IMR-90 (cell line): ENCODE data around the gene GNA14. TPM values are rescaled to one million over a fixed set of nuclear protein-coding genes. Genes with fewer than 3 reads are reported as not detected.

Source experiments
- ATAC-seq: fragments of 200-7000 bp; cut with Tn5 transposase; 2 replicates; pipeline ENCODE4 v1.9.1; 2020; ENCODE audit warnings: low read depth, mild to moderate bottlenecking, moderate library complexity
- BruUV-seq: library from RNA; stranded (reverse); fragments of 400-500 nt; replicated peaks from 2 replicates; lab custom pipeline; 2021; lab: Mats Ljungman, UMichigan
- CTCF ChIA-PET: fragments of 300-600 bp; formaldehyde crosslinking; extraction: SDS; loops from one replicate; lab custom pipeline; 2021; ENCODE audit warnings: antibody characterized with exemption; lab: Yijun Ruan, JAX
- POLR2A ChIA-PET: fragments of 300-600 bp; sonication (Branson Sonifier 250); formaldehyde crosslinking; loops from one replicate; lab custom pipeline; 2022; ENCODE audit warnings: antibody characterized with exemption; ENCODE audit not compliant: unreplicated experiment; lab: Charles Lee
- DNase-seq: peaks from one replicate; pipeline ENCODE4 v3.0.0; 2013
- H2AFZ ChIP-seq: replicated peaks from 2 replicates; pipeline ENCODE3; 2013; ENCODE audit warnings: low read length, mild to moderate bottlenecking; ENCODE audit not compliant: poor library complexity
- H2AK5ac ChIP-seq: 2 replicates; pipeline ENCODE4 v1.6.1; 2013; ENCODE audit warnings: low read depth, low read length, inconsistent platforms
- H2AK9ac ChIP-seq: replicated peaks from 2 replicates; pipeline ENCODE3; 2013; ENCODE audit warnings: mild to moderate bottlenecking, low read depth, low read length, moderate library complexity; ENCODE audit not compliant: poor library complexity
- H2BK120ac ChIP-seq: 2 replicates; pipeline ENCODE4 v1.6.1; 2013; ENCODE audit warnings: low read depth, low read length, inconsistent platforms
- H2BK15ac ChIP-seq: 3 replicates; pipeline ENCODE4 v1.6.1; 2013; ENCODE audit warnings: low read depth, low read length, inconsistent platforms
- H2BK20ac ChIP-seq: 2 replicates; pipeline ENCODE4 v1.6.1; 2013; ENCODE audit warnings: low read depth, mild to moderate bottlenecking, inconsistent platforms, low read length, moderate library complexity
- H2BK5ac ChIP-seq: 2 replicates; pipeline ENCODE4 v1.6.1; 2013; ENCODE audit warnings: mild to moderate bottlenecking, low read depth, low read length, inconsistent platforms; ENCODE audit not compliant: poor library complexity, severe bottlenecking
- H3K14ac ChIP-seq: replicated peaks from 2 replicates; pipeline ENCODE4 v1.6.1; 2013; ENCODE audit warnings: low read depth, low read length, inconsistent platforms
- H3K18ac ChIP-seq: 2 replicates; pipeline ENCODE4 v1.6.1; 2013; ENCODE audit warnings: low read depth, low read length, control low read depth
- H3K23ac ChIP-seq: 2 replicates; pipeline ENCODE4 v1.6.1; 2013; ENCODE audit warnings: low read depth, low read length, inconsistent platforms
- H3K27ac ChIP-seq: 2 replicates; pipeline ENCODE4 v1.5.1; 2013; ENCODE audit warnings: mild to moderate bottlenecking, control low read depth, low read length; ENCODE audit not compliant: insufficient read depth
- H3K27me3 ChIP-seq: 2 replicates; pipeline ENCODE4 v1.6.1; 2013; ENCODE audit warnings: low read length; ENCODE audit not compliant: control insufficient read depth, insufficient read depth
- H3K36me3 ChIP-seq: 2 replicates; pipeline ENCODE4 v1.6.1; 2013; ENCODE audit warnings: low read length, mixed read lengths; ENCODE audit not compliant: control insufficient read depth, insufficient read depth
- H3K4ac ChIP-seq: 2 replicates; pipeline ENCODE4 v1.6.1; 2013; ENCODE audit warnings: low read depth, low read length, inconsistent platforms
- H3K4me1 ChIP-seq: 2 replicates; pipeline ENCODE4 v1.6.1; 2013; ENCODE audit warnings: low read length, mixed read lengths; ENCODE audit not compliant: control insufficient read depth, insufficient read depth
- H3K4me2 ChIP-seq: 2 replicates; pipeline ENCODE4 v1.6.1; 2013; ENCODE audit warnings: low read depth, mild to moderate bottlenecking, control low read depth, low read length, moderate library complexity
- H3K4me3 ChIP-seq: 2 replicates; pipeline ENCODE4 v1.5.1; 2013; ENCODE audit warnings: low read depth, mild to moderate bottlenecking, control low read depth, low read length, moderate library complexity; ENCODE audit not compliant: insufficient read depth
- H3K56ac ChIP-seq: 2 replicates; pipeline ENCODE4 v1.6.1; 2013; ENCODE audit warnings: low read length, inconsistent platforms; ENCODE audit not compliant: insufficient read depth; ENCODE audit errors: extremely low read depth
- H3K79me1 ChIP-seq, 2 experiments: 2 replicates each; pipeline ENCODE4 v1.6.1; 2013; ENCODE audit warnings: low read length in 2 of 2, inconsistent platforms in 1 of 2, low read depth in 1 of 2
- H3K9ac ChIP-seq: 2 replicates; pipeline ENCODE4 v1.6.1; 2013; ENCODE audit warnings: low read depth, low read length, control low read depth
- H3K9me1 ChIP-seq: 2 replicates; pipeline ENCODE4 v1.6.1; 2013; ENCODE audit warnings: low read length, inconsistent platforms; ENCODE audit not compliant: insufficient read depth
- H3K9me3 ChIP-seq: 2 replicates; pipeline ENCODE4 v1.6.1; 2013; ENCODE audit warnings: low read length; ENCODE audit not compliant: control insufficient read depth, insufficient read depth
- H4K20me1 ChIP-seq: 2 replicates; pipeline ENCODE4 v1.6.1; 2013; ENCODE audit warnings: low read length, inconsistent platforms; ENCODE audit not compliant: insufficient read depth
- H4K5ac ChIP-seq: 2 replicates; pipeline ENCODE4 v1.6.1; 2013; ENCODE audit warnings: mild to moderate bottlenecking, low read depth, low read length, control low read depth
- H4K8ac ChIP-seq, 2 experiments: 2 replicates each; pipeline ENCODE4 v1.6.1; 2013; ENCODE audit warnings: low read depth in 2 of 2, low read length in 2 of 2, control low read depth in 1 of 2, inconsistent platforms in 1 of 2
- H4K91ac ChIP-seq: 2 replicates; pipeline ENCODE4 v1.6.1; 2013; ENCODE audit warnings: low read depth, low read length, inconsistent platforms; ENCODE audit not compliant: insufficient read depth
- CTCF ChIP-seq: conservative IDR thresholded peaks from 2 replicates; pipeline ENCODE4 v1.5.1; 2012; ENCODE audit warnings: mild to moderate bottlenecking, low read depth, low read length, improper control_type of control experiment
- FOS ChIP-seq: fragments of 150-350 bp; IDR thresholded peaks from 2 replicates; pipeline ENCODE4 v1.6.1; 2016; ENCODE audit warnings: low read depth, low read length
- MAFK ChIP-seq: IDR thresholded peaks from 2 replicates; pipeline ENCODE4 v1.6.1; 2012; ENCODE audit warnings: low read depth, low read length, improper control_type of control experiment
- RAD21 ChIP-seq: IDR thresholded peaks from 2 replicates; pipeline ENCODE4 v1.6.1; 2012; ENCODE audit warnings: low read length, improper control_type of control experiment
- SMC3 ChIP-seq: fragments of 150-350 bp; IDR thresholded peaks from 2 replicates; pipeline ENCODE4 v1.6.1; 2016; ENCODE audit warnings: low read depth, mild to moderate bottlenecking, antibody characterized with exemption, low read length, moderate library complexity
- WGBS, 2 experiments: methylation state at CpG; one replicate each; pipeline versions ENCODE4 v1.1.5 to v1.1.7; 2013; ENCODE audit warnings: missing lambda C conversion rate in 2 of 2; ENCODE audit not compliant: insufficient read length in 1 of 2; ENCODE audit errors: extremely low coverage in 2 of 2; 5-methylcytosine and 5-hydroxymethylcytosine counted together
- dilution Hi-C: fragments of 300-500 bp; cut with HindIII; formaldehyde crosslinking; loops from one replicate; pipeline ENCODE4 v1.14.3; 2018; ENCODE audit warnings: low sequenced_read_pairs; ENCODE audit not compliant: unreplicated experiment
- in situ Hi-C: fragments of 300-500 bp; cut with MboI; formaldehyde crosslinking; loops from 3 replicates; pipeline ENCODE4 v1.14.3; 2019; ENCODE audit warnings: low sequenced_read_pairs, inconsistent platforms, mixed read lengths
- intact Hi-C: fragments of 100-400 bp; cut with micrococcal nuclease; formaldehyde crosslinking; loops from 2 replicates; pipeline ENCODE4 v1.10.0; 2022
- polyA plus RNA-seq, 3 experiments: library from polyadenylated mRNA; depleted of rRNA; stranded (reverse); fragments of >200 nt; gene quantifications; 2 replicates each; pipeline ENCODE4 v1.2.3, GENCODE V29; 2012; ENCODE audit warnings: low replicate concordance in 1 of 3
- total RNA-seq: library from RNA; depleted of rRNA; stranded (reverse); fragments of >200 nt; gene quantifications from 2 replicates; pipeline ENCODE4 v1.2.3, GENCODE V29; 2012
- TF ChIP-seq, protein P1 (sequence below): fragments of 150-350 bp; IDR thresholded peaks from 2 replicates; pipeline ENCODE4 v1.6.1; 2016; ENCODE audit warnings: low read depth, mild to moderate bottlenecking, low read length, moderate library complexity, borderline replicate concordance

GNA14 gene
- total and polyA plus RNA-seq, 2 of the 4 experiments (the other 2 are of a cell fraction) = under 0.01 to 0.03 TPM

GRCh38 chr9:77456829-77457437 is 191.2 kb downstream of the GNA14 start:
- H2AK9ac ChIP-seq = no peak overlapping the region
- in situ Hi-C loops (no loop called here), dilution Hi-C loops (no loop called here), intact Hi-C loops (loop anchor here (5.0 to 10.0 kb wide), 3 partner anchors 280 to 778 kb away; partner anchors contain the start of genes CEP78 and VPS13A)
- WGBS, 2 experiments = no CpG with 5 or more reads among the region's 10 CpGs
- no peak overlapping the region for H2BK120ac ChIP-seq
- H3K9me3 ChIP-seq = peaks cover 2% of the 10 kb centered on the region; the same call in 1 of the 2 replicates
- ATAC-seq = peak; percentile 94
- no peaks in the 10 kb centered on the region for H3K4me1 ChIP-seq
- no peak overlapping the region for H3K4ac ChIP-seq
- no peak overlapping the region for H3K27ac ChIP-seq
- ChIA-PET POLR2A (no interaction called here), CTCF (interaction anchor here (0.6 to 3.4 kb wide), 24 partner anchors 10 to 1717 kb away, joined by 3 to 25 read pairs (median 4); no protein-coding TSS in a partner anchor)
- no peak overlapping the region for H3K18ac ChIP-seq
- H4K5ac ChIP-seq = no peak overlapping the region
- peak; percentile 54 for TF ChIP-seq RAD21
- TF ChIP-seq SMC3 = peak; percentile 52
- peak; percentile 86 for TF ChIP-seq CTCF
- TF ChIP-seq, protein P1, sequence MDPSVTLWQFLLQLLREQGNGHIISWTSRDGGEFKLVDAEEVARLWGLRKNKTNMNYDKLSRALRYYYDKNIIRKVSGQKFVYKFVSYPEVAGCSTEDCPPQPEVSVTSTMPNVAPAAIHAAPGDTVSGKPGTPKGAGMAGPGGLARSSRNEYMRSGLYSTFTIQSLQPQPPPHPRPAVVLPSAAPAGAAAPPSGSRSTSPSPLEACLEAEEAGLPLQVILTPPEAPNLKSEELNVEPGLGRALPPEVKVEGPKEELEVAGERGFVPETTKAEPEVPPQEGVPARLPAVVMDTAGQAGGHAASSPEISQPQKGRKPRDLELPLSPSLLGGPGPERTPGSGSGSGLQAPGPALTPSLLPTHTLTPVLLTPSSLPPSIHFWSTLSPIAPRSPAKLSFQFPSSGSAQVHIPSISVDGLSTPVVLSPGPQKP = no peak
- TF ChIP-seq FOS = peak; percentile 82
- no peak for TF ChIP-seq MAFK
- H2AFZ ChIP-seq = no peak overlapping the region
- no peak overlapping the region for H2BK5ac ChIP-seq
- no peak overlapping the region for H4K91ac ChIP-seq
- H2BK20ac ChIP-seq = no peak overlapping the region
- H2BK15ac ChIP-seq = no peak overlapping the region
- H3K4me3 ChIP-seq = no peak overlapping the region
- H4K8ac ChIP-seq = no peak overlapping the region
- H3K79me1 ChIP-seq = no peaks in the 10 kb centered on the region
- H3K27me3 ChIP-seq = no peaks in the 10 kb centered on the region
- no peak overlapping the region for H3K56ac ChIP-seq
- H2AK5ac ChIP-seq = no peak overlapping the region
- DNase-seq = peak; percentile 91
- H3K9me1 ChIP-seq = no peaks in the 10 kb centered on the region
- H4K20me1 ChIP-seq = no peaks in the 10 kb centered on the region
- no peak overlapping the region for H3K14ac ChIP-seq
- H3K9ac ChIP-seq = no peak overlapping the region
- H3K23ac ChIP-seq = no peak overlapping the region
- BruUV-seq = no TSS peak
- no peaks in the 10 kb centered on the region for H3K36me3 ChIP-seq
- no peak overlapping the region for H3K4me2 ChIP-seq
